IMR-90 (cell line): ENCODE measurements around the gene RPL10A. TPM values are rescaled to one million over a fixed set of nuclear protein-coding genes. Genes with fewer than 3 reads are reported as not detected.

ENCODE experiments used
- ATAC-seq: fragments of 200-7000 bp; cut with Tn5 transposase; 2 replicates; pipeline ENCODE4 v1.9.1; 2020; ENCODE audit warnings: low read depth, mild to moderate bottlenecking, moderate library complexity
- BruUV-seq: library from RNA; stranded (reverse); fragments of 400-500 nt; replicated peaks from 2 replicates; lab custom pipeline; 2021; lab: Mats Ljungman, UMichigan
- CTCF ChIA-PET: fragments of 300-600 bp; formaldehyde crosslinking; extraction: SDS; loops from one replicate; lab custom pipeline; 2021; ENCODE audit warnings: antibody characterized with exemption; lab: Yijun Ruan, JAX
- POLR2A ChIA-PET: fragments of 300-600 bp; sonication (Branson Sonifier 250); formaldehyde crosslinking; loops from one replicate; lab custom pipeline; 2022; ENCODE audit warnings: antibody characterized with exemption; ENCODE audit not compliant: unreplicated experiment; lab: Charles Lee
- DNase-seq: peaks from one replicate; pipeline ENCODE4 v3.0.0; 2013
- H2AFZ ChIP-seq: replicated peaks from 2 replicates; pipeline ENCODE3; 2013; ENCODE audit warnings: low read length, mild to moderate bottlenecking; ENCODE audit not compliant: poor library complexity
- H2AK5ac ChIP-seq: 2 replicates; pipeline ENCODE4 v1.6.1; 2013; ENCODE audit warnings: low read depth, low read length, inconsistent platforms
- H2AK9ac ChIP-seq: replicated peaks from 2 replicates; pipeline ENCODE3; 2013; ENCODE audit warnings: mild to moderate bottlenecking, low read depth, low read length, moderate library complexity; ENCODE audit not compliant: poor library complexity
- H2BK120ac ChIP-seq: 2 replicates; pipeline ENCODE4 v1.6.1; 2013; ENCODE audit warnings: low read depth, low read length, inconsistent platforms
- H2BK15ac ChIP-seq: 3 replicates; pipeline ENCODE4 v1.6.1; 2013; ENCODE audit warnings: low read depth, low read length, inconsistent platforms
- H2BK20ac ChIP-seq: 2 replicates; pipeline ENCODE4 v1.6.1; 2013; ENCODE audit warnings: low read depth, mild to moderate bottlenecking, inconsistent platforms, low read length, moderate library complexity
- H2BK5ac ChIP-seq: 2 replicates; pipeline ENCODE4 v1.6.1; 2013; ENCODE audit warnings: mild to moderate bottlenecking, low read depth, low read length, inconsistent platforms; ENCODE audit not compliant: poor library complexity, severe bottlenecking
- H3K14ac ChIP-seq: replicated peaks from 2 replicates; pipeline ENCODE4 v1.6.1; 2013; ENCODE audit warnings: low read depth, low read length, inconsistent platforms
- H3K18ac ChIP-seq: 2 replicates; pipeline ENCODE4 v1.6.1; 2013; ENCODE audit warnings: low read depth, low read length, control low read depth
- H3K23ac ChIP-seq: 2 replicates; pipeline ENCODE4 v1.6.1; 2013; ENCODE audit warnings: low read depth, low read length, inconsistent platforms
- H3K27ac ChIP-seq: 2 replicates; pipeline ENCODE4 v1.5.1; 2013; ENCODE audit warnings: mild to moderate bottlenecking, control low read depth, low read length; ENCODE audit not compliant: insufficient read depth
- H3K27me3 ChIP-seq: 2 replicates; pipeline ENCODE4 v1.6.1; 2013; ENCODE audit warnings: low read length; ENCODE audit not compliant: control insufficient read depth, insufficient read depth
- H3K36me3 ChIP-seq: 2 replicates; pipeline ENCODE4 v1.6.1; 2013; ENCODE audit warnings: low read length, mixed read lengths; ENCODE audit not compliant: control insufficient read depth, insufficient read depth
- H3K4ac ChIP-seq: 2 replicates; pipeline ENCODE4 v1.6.1; 2013; ENCODE audit warnings: low read depth, low read length, inconsistent platforms
- H3K4me1 ChIP-seq: 2 replicates; pipeline ENCODE4 v1.6.1; 2013; ENCODE audit warnings: low read length, mixed read lengths; ENCODE audit not compliant: control insufficient read depth, insufficient read depth
- H3K4me2 ChIP-seq: 2 replicates; pipeline ENCODE4 v1.6.1; 2013; ENCODE audit warnings: low read depth, mild to moderate bottlenecking, control low read depth, low read length, moderate library complexity
- H3K4me3 ChIP-seq: 2 replicates; pipeline ENCODE4 v1.5.1; 2013; ENCODE audit warnings: low read depth, mild to moderate bottlenecking, control low read depth, low read length, moderate library complexity; ENCODE audit not compliant: insufficient read depth
- H3K56ac ChIP-seq: 2 replicates; pipeline ENCODE4 v1.6.1; 2013; ENCODE audit warnings: low read length, inconsistent platforms; ENCODE audit not compliant: insufficient read depth; ENCODE audit errors: extremely low read depth
- H3K79me1 ChIP-seq, 2 experiments: 2 replicates each; pipeline ENCODE4 v1.6.1; 2013; ENCODE audit warnings: low read length in 2 of 2, inconsistent platforms in 1 of 2, low read depth in 1 of 2
- H3K9ac ChIP-seq: 2 replicates; pipeline ENCODE4 v1.6.1; 2013; ENCODE audit warnings: low read depth, low read length, control low read depth
- H3K9me1 ChIP-seq: 2 replicates; pipeline ENCODE4 v1.6.1; 2013; ENCODE audit warnings: low read length, inconsistent platforms; ENCODE audit not compliant: insufficient read depth
- H3K9me3 ChIP-seq: 2 replicates; pipeline ENCODE4 v1.6.1; 2013; ENCODE audit warnings: low read length; ENCODE audit not compliant: control insufficient read depth, insufficient read depth
- H4K20me1 ChIP-seq: 2 replicates; pipeline ENCODE4 v1.6.1; 2013; ENCODE audit warnings: low read length, inconsistent platforms; ENCODE audit not compliant: insufficient read depth
- H4K5ac ChIP-seq: 2 replicates; pipeline ENCODE4 v1.6.1; 2013; ENCODE audit warnings: mild to moderate bottlenecking, low read depth, low read length, control low read depth
- H4K8ac ChIP-seq, 2 experiments: 2 replicates each; pipeline ENCODE4 v1.6.1; 2013; ENCODE audit warnings: low read depth in 2 of 2, low read length in 2 of 2, control low read depth in 1 of 2, inconsistent platforms in 1 of 2
- H4K91ac ChIP-seq: 2 replicates; pipeline ENCODE4 v1.6.1; 2013; ENCODE audit warnings: low read depth, low read length, inconsistent platforms; ENCODE audit not compliant: insufficient read depth
- BHLHE40 ChIP-seq: fragments of 150-350 bp; IDR thresholded peaks from 2 replicates; pipeline ENCODE4 v1.6.1; 2016; ENCODE audit warnings: mild to moderate bottlenecking, low read depth, low read length
- MXI1 ChIP-seq: IDR thresholded peaks from 2 replicates; pipeline ENCODE4 v1.6.1; 2012; ENCODE audit warnings: low read depth, mild to moderate bottlenecking, low read length, moderate library complexity, borderline replicate concordance
- WGBS, 2 experiments: methylation state at CpG; one replicate each; pipeline versions ENCODE4 v1.1.5 to v1.1.7; 2013; ENCODE audit warnings: missing lambda C conversion rate in 2 of 2; ENCODE audit not compliant: insufficient read length in 1 of 2; ENCODE audit errors: extremely low coverage in 2 of 2; 5-methylcytosine and 5-hydroxymethylcytosine counted together
- dilution Hi-C: fragments of 300-500 bp; cut with HindIII; formaldehyde crosslinking; loops from one replicate; pipeline ENCODE4 v1.14.3; 2018; ENCODE audit warnings: low sequenced_read_pairs; ENCODE audit not compliant: unreplicated experiment
- in situ Hi-C: fragments of 300-500 bp; cut with MboI; formaldehyde crosslinking; loops from 3 replicates; pipeline ENCODE4 v1.14.3; 2019; ENCODE audit warnings: low sequenced_read_pairs, inconsistent platforms, mixed read lengths
- intact Hi-C: fragments of 100-400 bp; cut with micrococcal nuclease; formaldehyde crosslinking; loops from 2 replicates; pipeline ENCODE4 v1.10.0; 2022
- polyA plus RNA-seq, 3 experiments: library from polyadenylated mRNA; depleted of rRNA; stranded (reverse); fragments of >200 nt; gene quantifications; 2 replicates each; pipeline ENCODE4 v1.2.3, GENCODE V29; 2012; ENCODE audit warnings: low replicate concordance in 1 of 3
- total RNA-seq: library from RNA; depleted of rRNA; stranded (reverse); fragments of >200 nt; gene quantifications from 2 replicates; pipeline ENCODE4 v1.2.3, GENCODE V29; 2012
- TF ChIP-seq, protein P1 (sequence below): conservative IDR thresholded peaks from 2 replicates; pipeline ENCODE4 v1.5.1; 2012; ENCODE audit warnings: mild to moderate bottlenecking, low read depth, low read length, improper control_type of control experiment

The RPL10A gene
- total and polyA plus RNA-seq, 2 of the 4 experiments (the other 2 are of a cell fraction): 2,310 to 3,153 TPM

DNA sequence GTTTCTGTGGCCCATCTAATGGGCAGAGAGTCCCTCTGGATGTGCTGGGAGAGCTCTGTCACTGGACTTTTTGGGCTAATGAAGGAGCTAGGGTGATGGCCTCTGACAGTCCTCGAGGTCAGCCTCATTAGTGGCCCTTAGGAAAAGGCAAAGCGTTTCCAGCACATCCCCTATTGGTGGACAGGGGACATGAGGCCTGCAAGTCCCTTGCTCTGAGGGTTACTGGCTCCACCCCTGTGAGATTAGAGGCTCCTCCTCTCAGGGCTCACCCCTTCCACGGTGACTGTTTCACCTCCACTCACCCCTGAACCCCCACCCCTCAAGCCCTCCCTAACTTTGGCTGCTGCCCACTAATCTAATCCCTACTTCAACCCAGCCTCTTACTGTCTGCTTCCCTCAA lies 28.9 kb upstream of the RPL10A start:
- dilution Hi-C loops (no loop called here), intact Hi-C loops (no loop called here), in situ Hi-C loops (no loop called here)
- ChIA-PET CTCF (no interaction called here), POLR2A (no interaction called here)
- Histone ChIP-seq H3K36me3 (no peaks in the 10 kb centered on the region), H3K9me1 (no peaks in the 10 kb centered on the region; the same call in 1 of the 2 replicates), H2AK5ac (peak overlapping the region; percentile 65), H2BK20ac (peak overlapping the region; percentile 20; the same call in 1 of the 2 replicates), H3K79me1 (no peaks in the 10 kb centered on the region), H3K4me2 (no peak overlapping the region), H2BK5ac (no peak overlapping the region), H2BK120ac (no peak overlapping the region), H3K27ac (no peak overlapping the region), H3K4ac (peak overlapping the region; percentile 44; the same call in 1 of the 2 replicates), H3K4me3 (no peak overlapping the region), H4K91ac (no peak overlapping the region), H3K9me3 (no peaks in the 10 kb centered on the region), H3K14ac (no peak overlapping the region), H3K56ac (no peak overlapping the region), H4K8ac (no peak overlapping the region), H3K4me1 (no peaks in the 10 kb centered on the region; the same call in 1 of the 2 replicates), H3K9ac (no peak overlapping the region), H2AK9ac (peak overlapping the region; percentile 26), H3K27me3 (no peaks in the 10 kb centered on the region), H4K5ac (no peak overlapping the region), H3K18ac (no peak overlapping the region), H3K23ac (no peak overlapping the region), H4K20me1 (no peaks in the 10 kb centered on the region), H2BK15ac (peak overlapping the region; percentile 33; the same call in 1 of the 3 replicates), H2AFZ (peak overlapping the region; percentile 49)
- ATAC-seq (no peak), DNase-seq (no peak)
- BruUV-seq: no TSS peak
- TF ChIP-seq BHLHE40 (no peak), MXI1 (no peak)
- TF ChIP-seq, protein P1, sequence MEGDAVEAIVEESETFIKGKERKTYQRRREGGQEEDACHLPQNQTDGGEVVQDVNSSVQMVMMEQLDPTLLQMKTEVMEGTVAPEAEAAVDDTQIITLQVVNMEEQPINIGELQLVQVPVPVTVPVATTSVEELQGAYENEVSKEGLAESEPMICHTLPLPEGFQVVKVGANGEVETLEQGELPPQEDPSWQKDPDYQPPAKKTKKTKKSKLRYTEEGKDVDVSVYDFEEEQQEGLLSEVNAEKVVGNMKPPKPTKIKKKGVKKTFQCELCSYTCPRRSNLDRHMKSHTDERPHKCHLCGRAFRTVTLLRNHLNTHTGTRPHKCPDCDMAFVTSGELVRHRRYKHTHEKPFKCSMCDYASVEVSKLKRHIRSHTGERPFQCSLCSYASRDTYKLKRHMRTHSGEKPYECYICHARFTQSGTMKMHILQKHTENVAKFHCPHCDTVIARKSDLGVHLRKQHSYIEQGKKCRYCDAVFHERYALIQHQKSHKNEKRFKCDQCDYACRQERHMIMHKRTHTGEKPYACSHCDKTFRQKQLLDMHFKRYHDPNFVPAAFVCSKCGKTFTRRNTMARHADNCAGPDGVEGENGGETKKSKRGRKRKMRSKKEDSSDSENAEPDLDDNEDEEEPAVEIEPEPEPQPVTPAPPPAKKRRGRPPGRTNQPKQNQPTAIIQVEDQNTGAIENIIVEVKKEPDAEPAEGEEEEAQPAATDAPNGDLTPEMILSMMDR: no peak
- no CpG with 5 or more reads among the region's 3 CpGs for WGBS, 2 experiments
